CD4-positive, alpha-beta T cell (primary cell): ENCODE results near the gene LGI2. TPM values are rescaled to one million over a fixed set of nuclear protein-coding genes. Genes with fewer than 3 reads are reported as not detected.

ENCODE experiments used
- ATAC-seq: fragments of 200-7000 bp; cut with Tn5 transposase; one replicate; pipeline ENCODE4 v1.10.0; 2022; ENCODE audit warnings: mild to moderate bottlenecking; ENCODE audit not compliant: poor library complexity
- CTCF ChIA-PET: fragments of 350-600 bp; sonication (Branson Sonifier 250); formaldehyde crosslinking; loops from one replicate; lab custom pipeline; 2021; ENCODE audit warnings: antibody characterized with exemption, inconsistent platforms; lab: Charles Lee
- POLR2A ChIA-PET: fragments of 350-600 bp; sonication (Branson Sonifier 250); formaldehyde crosslinking; loops from one replicate; lab custom pipeline; 2021; ENCODE audit warnings: antibody characterized with exemption, inconsistent platforms; lab: Charles Lee
- DNase-seq, 14 experiments: peaks; one replicate each; pipeline ENCODE4 v3.0.0-alpha.2; 2013 to 2020; ENCODE audit warnings: mixed read lengths in 2 of 14
- H3K27ac ChIP-seq, 2 donors: one replicate each; pipeline versions ENCODE4 v1.5.1 to v1.7.0; 2013; ENCODE audit warnings: low read length in 2 of 2, low read depth in 1 of 2, mild to moderate bottlenecking in 1 of 2
- H3K27me3 ChIP-seq, 2 experiments: 1 replicate in 1 of 2; 2 replicates in 1 of 2; pipeline versions ENCODE4 v1.6.1 to v1.7.0; 2013; ENCODE audit warnings: low read length in 2 of 2, control low read depth in 1 of 2, mild to moderate bottlenecking in 1 of 2, moderate library complexity in 1 of 2; ENCODE audit not compliant: insufficient read depth in 2 of 2, control insufficient read depth in 1 of 2
- H3K36me3 ChIP-seq: one replicate; pipeline ENCODE4 v1.6.1; 2013; ENCODE audit warnings: low read length, control low read depth; ENCODE audit not compliant: insufficient read depth
- H3K4me1 ChIP-seq: one replicate; pipeline ENCODE4 v1.6.1; 2013; ENCODE audit warnings: low read length, control low read depth; ENCODE audit not compliant: insufficient read depth
- H3K4me3 ChIP-seq: one replicate; pipeline ENCODE4 v1.5.1; 2013; ENCODE audit warnings: mild to moderate bottlenecking, low read length, moderate library complexity
- H3K9me3 ChIP-seq, 2 experiments: 1 replicate in 1 of 2; 2 replicates in 1 of 2; pipeline versions ENCODE4 v1.6.1 to v1.7.0; 2013; ENCODE audit warnings: low read length in 2 of 2, mild to moderate bottlenecking in 2 of 2, control low read depth in 1 of 2, moderate library complexity in 1 of 2; ENCODE audit not compliant: control insufficient read depth in 1 of 2, insufficient read depth in 1 of 2
- H3K27ac Mint-ChIP-seq: one replicate; pipeline ENCODE4 v1.8.0; 2020; ENCODE audit warnings: mixed read lengths
- H3K27me3 Mint-ChIP-seq: one replicate; pipeline ENCODE4 v1.8.0; 2021; ENCODE audit warnings: mixed read lengths
- H3K36me3 Mint-ChIP-seq: one replicate; pipeline ENCODE4 v1.8.0; 2021; ENCODE audit warnings: low read depth, mixed read lengths
- H3K4me1 Mint-ChIP-seq: one replicate; pipeline ENCODE4 v1.8.0; 2021; ENCODE audit warnings: low read depth, mixed read lengths
- H3K4me3 Mint-ChIP-seq: one replicate; pipeline ENCODE4 v1.8.0; 2020; ENCODE audit warnings: mild to moderate bottlenecking, mixed read lengths
- H3K9me3 Mint-ChIP-seq: one replicate; pipeline ENCODE4 v1.8.0; 2020; ENCODE audit warnings: mixed read lengths
- CTCF ChIP-seq: fragments of 200-600 bp; IDR thresholded peaks from one replicate; pipeline ENCODE4 v1.8.0; 2022; ENCODE audit warnings: antibody characterized with exemption, mild to moderate bottlenecking
- intact Hi-C, 2 experiments: fragments of 100-400 bp; cut with DNase I in 1 of 2; cut with micrococcal nuclease in 1 of 2; formaldehyde crosslinking; loops; one replicate each; pipeline versions ENCODE4 v1.15.1 to v1.9.0; 2023 to 2025; cut with DNase I, micrococcal nuclease
- total RNA-seq, 174 experiments: library from RNA in 2 of 174; stranded (reverse) in 2 of 174; gene quantifications; one replicate each; pipeline ENCODE4 v1.2.3 and lab custom pipeline; 2021 to 2026

The LGI2 gene
- total RNA-seq, 2 experiments from 2014 or later, result not detected

GRCh38 chr4:24967346-24967745 is 63.4 kb downstream of the LGI2 start:
- H3K4me1 ChIP-seq, result no peaks in the 10 kb centered on the region
- ATAC-seq, result no peak
- peaks cover under 1% of the 10 kb centered on the region for H3K27me3 Mint-ChIP-seq

DNA sequence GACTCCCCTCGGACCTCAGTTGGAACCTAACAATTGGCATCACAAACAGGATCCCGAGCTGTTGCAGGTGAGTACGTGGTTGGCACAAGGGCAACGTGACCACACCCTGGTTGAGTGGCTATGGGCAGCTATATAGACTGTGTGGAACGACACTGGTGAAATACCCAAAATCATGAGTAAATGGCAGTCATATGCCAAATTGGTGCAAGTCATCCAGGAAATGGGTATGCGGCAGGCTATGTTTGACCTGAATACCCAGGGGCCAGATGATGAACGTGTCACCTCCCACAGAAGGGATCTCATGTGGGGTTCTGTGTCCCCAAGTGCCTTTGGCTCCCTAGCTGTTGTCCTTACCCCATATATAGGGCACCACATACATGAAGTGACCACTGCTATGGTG is 64.7 kb downstream of the LGI2 start:
- ChIA-PET POLR2A (no interaction called here), CTCF (no interaction called here)
- Mint-ChIP-seq H3K36me3 (no peaks in the 10 kb centered on the region), H3K27ac (no peak overlapping the region), H3K4me1 (no peaks in the 10 kb centered on the region), H3K4me3 (no peak overlapping the region), H3K9me3 (peaks cover 9% of the 10 kb centered on the region), H3K27me3 (no peaks in the 10 kb centered on the region)
- Histone ChIP-seq H3K27me3 (no peaks in the 10 kb centered on the region), H3K4me1 (no peaks in the 10 kb centered on the region), H3K27ac (no peak overlapping the region), H3K4me3 (no peak overlapping the region), H3K36me3 (no peaks in the 10 kb centered on the region), H3K9me3 (peaks cover 11 to 20% of the 10 kb centered on the region in 2 experiments)
- DNase-seq (no peak), ATAC-seq (no peak)
- TF ChIP-seq CTCF, result no peak
- intact Hi-C loops, result no loop called here

More at GRCh38 chr4:24967346-24967745, 63.4 kb downstream of the LGI2 start:
- H3K27me3 ChIP-seq, result no peaks in the 10 kb centered on the region
- no peak for TF ChIP-seq CTCF
- no peak overlapping the region for H3K4me3 Mint-ChIP-seq
- DNase-seq, result no peak
- H3K27ac Mint-ChIP-seq, result no peak overlapping the region
- H3K36me3 Mint-ChIP-seq, result no peaks in the 10 kb centered on the region
- ChIA-PET POLR2A (no interaction called here), CTCF (no interaction called here)
- no peaks in the 10 kb centered on the region for H3K36me3 ChIP-seq
- peaks cover 11 to 20% of the 10 kb centered on the region in 2 experiments for H3K9me3 ChIP-seq
- H3K4me3 ChIP-seq, result no peak overlapping the region
- H3K4me1 Mint-ChIP-seq, result no peaks in the 10 kb centered on the region
- H3K9me3 Mint-ChIP-seq, result peaks cover 9% of the 10 kb centered on the region
- intact Hi-C loops, result no loop called here
- no peak overlapping the region for H3K27ac ChIP-seq

DNA sequence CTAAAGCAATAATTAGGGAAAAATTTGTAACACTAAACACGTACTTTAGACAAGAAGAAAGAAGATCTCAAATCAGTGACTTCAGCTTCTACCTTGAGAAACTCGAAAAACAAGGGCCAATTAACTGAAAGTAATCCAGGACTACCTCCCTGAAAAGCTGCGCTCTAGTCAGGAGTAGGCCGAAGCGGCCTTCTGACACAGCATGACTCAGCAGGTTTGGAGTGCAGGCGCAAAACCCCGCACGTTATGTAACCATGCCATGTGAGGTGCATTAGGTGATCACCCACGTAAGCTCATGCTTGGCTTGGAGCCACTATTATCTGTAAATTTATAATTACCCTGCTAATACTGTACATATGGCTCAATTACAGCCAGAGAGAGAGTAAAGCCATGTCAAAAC is 65.1 kb downstream of the LGI2 start:
- intact Hi-C loops, result no loop called here
- Histone ChIP-seq H3K9me3 (peaks cover 11 to 20% of the 10 kb centered on the region in 2 experiments), H3K27me3 (no peaks in the 10 kb centered on the region), H3K4me1 (no peaks in the 10 kb centered on the region), H3K4me3 (no peak overlapping the region), H3K27ac (no peak overlapping the region), H3K36me3 (no peaks in the 10 kb centered on the region)
- Mint-ChIP-seq H3K27ac (no peak overlapping the region), H3K4me1 (no peaks in the 10 kb centered on the region), H3K27me3 (no peaks in the 10 kb centered on the region), H3K36me3 (no peaks in the 10 kb centered on the region), H3K9me3 (peaks cover 9% of the 10 kb centered on the region), H3K4me3 (no peak overlapping the region)
- ChIA-PET CTCF (no interaction called here), POLR2A (no interaction called here)
- TF ChIP-seq CTCF, result no peak
- ATAC-seq (no peak), DNase-seq (peak in 1 of 14 experiments; percentile 17)
